Activated naive CD4-positive, alpha-beta T cell treated with anti-CD3 and anti-CD28 coated beads, Interleukin-2, amount 50 U/mL, for 72 hours (primary cell): ENCODE results near the gene BCAR1. TPM values are rescaled to one million over a fixed set of nuclear protein-coding genes. Genes with fewer than 3 reads are reported as not detected.

ENCODE experiments used
- ATAC-seq, 2 donors: fragments of 150-1000 bp; cut with Tn5 transposase; 2 replicates each; pipeline ENCODE4 v1.10.0; 2021; ENCODE audit warnings: mild to moderate bottlenecking in 2 of 2, moderate library complexity in 2 of 2
- DNase-seq, 2 donors: peaks; one replicate each; pipeline ENCODE4 v3.0.0; 2021 to 2022; ENCODE audit warnings: low spot score in 2 of 2
- H3K27ac Mint-ChIP-seq, 2 donors: one replicate each; pipeline ENCODE4 v1.8.0; 2022; ENCODE audit warnings: mild to moderate bottlenecking in 2 of 2, mixed read lengths in 2 of 2
- H3K36me3 Mint-ChIP-seq, 2 donors: one replicate each; pipeline ENCODE4 v1.8.0; 2022; ENCODE audit warnings: mixed read lengths in 2 of 2
- H3K9me3 Mint-ChIP-seq, 2 donors: one replicate each; pipeline ENCODE4 v1.8.0; 2022; ENCODE audit warnings: mixed read lengths in 2 of 2
- total RNA-seq, 2 donors: library from RNA; stranded (reverse); gene quantifications; one replicate each; pipeline ENCODE4 v1.2.3, GENCODE V29; 2022

The BCAR1 gene
- total RNA-seq, 2 donors from 2014 or later = 0.16 to 0.71 TPM

GRCh38 chr16:75262800-75263127 lies 11.3 kb upstream of the BCAR1 start:
- no peak for DNase-seq
- no peak for ATAC-seq
- peaks cover 0 to 12% of the 10 kb centered on the region in 2 donors for H3K36me3 Mint-ChIP-seq
- no peak overlapping the region for H3K27ac Mint-ChIP-seq
- no peaks in the 10 kb centered on the region for H3K9me3 Mint-ChIP-seq

GRCh38 chr16:75262104-75262799 lies 10.8 kb upstream of the BCAR1 start:
- no peak for DNase-seq
- Mint-ChIP-seq H3K9me3 (no peaks in the 10 kb centered on the region), H3K27ac (no peak overlapping the region), H3K36me3 (peaks cover 0 to 12% of the 10 kb centered on the region in 2 donors)
- ATAC-seq = no peak

DNA sequence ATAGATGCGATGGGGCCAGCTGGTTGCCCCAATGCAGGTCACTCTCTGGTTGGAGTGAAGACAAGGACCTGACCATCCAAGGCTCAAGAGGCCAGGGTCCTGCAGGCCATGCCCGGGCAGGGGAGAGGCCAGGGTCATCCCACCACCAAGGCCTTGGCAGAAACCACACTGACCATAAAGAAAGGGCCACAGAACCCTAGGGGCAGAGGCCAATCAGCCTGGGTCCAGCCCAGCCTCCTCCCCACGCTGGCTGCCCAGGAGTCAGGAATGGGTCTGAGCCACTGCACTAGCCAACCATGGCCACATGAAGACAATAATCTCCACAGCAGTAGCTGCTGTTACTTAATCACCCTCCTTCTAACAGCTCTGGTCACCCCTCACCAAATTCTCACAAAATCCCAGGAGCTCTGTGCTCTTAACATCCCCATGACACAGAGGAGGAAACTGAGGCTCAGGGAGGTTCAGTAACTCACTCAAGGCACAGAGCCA lies 10.2 kb upstream of the BCAR1 start:
- Mint-ChIP-seq H3K9me3 (no peaks in the 10 kb centered on the region), H3K36me3 (peaks cover 0 to 12% of the 10 kb centered on the region in 2 donors), H3K27ac (no peak overlapping the region)
- no peak for ATAC-seq
- no peak for DNase-seq

DNA sequence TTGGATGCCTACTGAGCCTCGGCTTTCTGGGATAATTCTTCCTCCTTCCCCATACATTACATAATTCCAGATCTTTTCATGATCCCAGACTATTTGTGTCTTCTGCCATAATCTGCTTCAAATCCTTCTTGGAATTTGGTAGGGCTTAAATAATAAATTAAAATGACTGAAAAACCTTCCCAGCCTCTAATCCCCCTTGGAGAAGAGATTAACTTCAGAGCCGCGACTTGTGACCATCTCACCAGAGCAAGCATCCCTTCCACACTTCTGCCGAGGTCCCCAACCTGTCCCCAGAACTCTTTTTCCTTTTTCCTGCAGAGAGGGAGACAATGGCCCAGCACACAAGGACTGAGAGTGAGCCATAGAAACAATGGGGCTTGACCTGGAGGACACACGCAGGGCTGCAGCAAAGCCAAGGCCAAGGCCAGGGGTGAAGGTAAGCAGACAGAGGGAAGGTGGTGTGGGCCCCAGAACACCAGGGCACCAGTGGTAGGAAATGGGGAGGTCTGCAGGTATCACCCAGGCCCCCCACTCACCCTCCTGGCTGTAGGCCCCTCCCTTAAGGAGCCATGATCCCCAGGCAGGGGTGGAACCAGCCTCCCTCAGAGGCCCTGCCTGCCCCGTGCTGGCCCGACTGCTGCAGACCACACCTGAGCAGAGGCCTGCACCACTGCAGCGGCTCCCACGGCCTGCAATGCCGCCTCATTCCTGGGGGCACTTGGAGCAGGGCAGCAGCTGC lies 9.6 kb upstream of the BCAR1 start:
- DNase-seq (no peak), ATAC-seq (no peak)
- Mint-ChIP-seq H3K9me3 (no peaks in the 10 kb centered on the region), H3K27ac (no peak overlapping the region), H3K36me3 (peaks cover 0 to 12% of the 10 kb centered on the region in 2 donors)

GRCh38 chr16:75258807-75259141 lies 7.3 kb upstream of the BCAR1 start:
- no peak for ATAC-seq
- no peak for DNase-seq
- no peak overlapping the region for H3K27ac Mint-ChIP-seq
- peaks cover 0 to under 1% of the 10 kb centered on the region in 2 donors for H3K36me3 Mint-ChIP-seq
- H3K9me3 Mint-ChIP-seq = no peaks in the 10 kb centered on the region

GRCh38 chr16:75257886-75258806 lies 6.7 kb upstream of the BCAR1 start:
- no peak overlapping the region for H3K27ac Mint-ChIP-seq
- H3K9me3 Mint-ChIP-seq = no peaks in the 10 kb centered on the region
- H3K36me3 Mint-ChIP-seq = no peaks in the 10 kb centered on the region
- ATAC-seq (no peak), DNase-seq (no peak)

- DNase-seq (no peak), ATAC-seq (no peak)
- H3K9me3 Mint-ChIP-seq = no peaks in the 10 kb centered on the region
- no peaks in the 10 kb centered on the region for H3K36me3 Mint-ChIP-seq
- H3K27ac Mint-ChIP-seq = no peak overlapping the region
Observed at GRCh38 chr16:75256696-75257343, 5.4 kb upstream of the BCAR1 start.

DNA sequence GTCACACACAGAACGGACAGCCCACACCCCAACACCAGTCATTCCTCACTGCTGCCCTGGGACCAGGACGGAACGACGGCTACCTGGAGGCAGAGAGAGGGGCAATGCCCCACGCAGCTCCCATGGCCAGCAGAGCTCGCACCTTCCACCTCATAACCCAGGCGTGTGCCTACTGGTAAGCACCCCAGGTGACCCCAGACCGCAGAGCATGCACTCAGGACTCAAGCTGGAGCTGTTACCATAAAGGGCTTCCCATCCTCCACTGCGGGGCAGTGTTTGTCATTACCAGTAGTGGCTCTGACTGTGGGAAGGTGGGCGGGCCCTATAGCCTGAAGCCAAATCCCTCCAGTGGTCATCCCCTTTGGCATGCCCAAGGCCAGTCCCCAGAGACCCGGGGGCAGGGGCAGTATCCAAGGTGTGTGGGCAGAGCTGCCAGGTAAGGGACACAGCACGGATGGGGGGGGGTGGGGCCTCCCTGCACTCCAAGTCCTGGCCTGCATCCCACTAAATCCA lies 4.7 kb upstream of the BCAR1 start:
- DNase-seq = no peak
- Mint-ChIP-seq H3K9me3 (no peaks in the 10 kb centered on the region), H3K36me3 (no peaks in the 10 kb centered on the region), H3K27ac (no peak overlapping the region)
- no peak for ATAC-seq

DNA sequence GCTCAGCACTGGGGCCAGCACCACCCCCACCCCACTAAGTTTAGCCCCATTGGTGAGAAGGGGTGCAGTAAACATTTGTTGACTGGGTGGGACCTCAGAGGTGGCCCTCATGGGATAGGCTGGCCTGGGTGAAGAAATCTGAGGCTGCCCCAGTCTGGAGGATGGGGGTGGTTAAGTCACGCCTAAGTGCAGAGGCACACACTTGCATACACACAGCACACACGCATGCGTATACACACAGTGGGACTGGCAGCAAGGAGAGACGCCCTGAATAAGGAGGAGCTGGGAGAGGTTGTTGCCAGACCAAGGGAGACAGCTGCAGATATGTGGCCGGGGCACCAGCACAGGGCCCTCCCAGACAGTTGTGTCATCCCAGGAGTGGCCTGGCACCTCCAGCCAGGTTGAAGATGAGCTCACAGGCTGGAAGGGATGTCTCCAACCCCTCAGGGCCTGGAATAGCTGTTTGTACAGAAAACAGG lies 3.0 kb upstream of the BCAR1 start:
- no peak for ATAC-seq
- no peak for DNase-seq
- no peaks in the 10 kb centered on the region for H3K9me3 Mint-ChIP-seq
- H3K27ac Mint-ChIP-seq = no peak overlapping the region
- no peaks in the 10 kb centered on the region for H3K36me3 Mint-ChIP-seq

DNA sequence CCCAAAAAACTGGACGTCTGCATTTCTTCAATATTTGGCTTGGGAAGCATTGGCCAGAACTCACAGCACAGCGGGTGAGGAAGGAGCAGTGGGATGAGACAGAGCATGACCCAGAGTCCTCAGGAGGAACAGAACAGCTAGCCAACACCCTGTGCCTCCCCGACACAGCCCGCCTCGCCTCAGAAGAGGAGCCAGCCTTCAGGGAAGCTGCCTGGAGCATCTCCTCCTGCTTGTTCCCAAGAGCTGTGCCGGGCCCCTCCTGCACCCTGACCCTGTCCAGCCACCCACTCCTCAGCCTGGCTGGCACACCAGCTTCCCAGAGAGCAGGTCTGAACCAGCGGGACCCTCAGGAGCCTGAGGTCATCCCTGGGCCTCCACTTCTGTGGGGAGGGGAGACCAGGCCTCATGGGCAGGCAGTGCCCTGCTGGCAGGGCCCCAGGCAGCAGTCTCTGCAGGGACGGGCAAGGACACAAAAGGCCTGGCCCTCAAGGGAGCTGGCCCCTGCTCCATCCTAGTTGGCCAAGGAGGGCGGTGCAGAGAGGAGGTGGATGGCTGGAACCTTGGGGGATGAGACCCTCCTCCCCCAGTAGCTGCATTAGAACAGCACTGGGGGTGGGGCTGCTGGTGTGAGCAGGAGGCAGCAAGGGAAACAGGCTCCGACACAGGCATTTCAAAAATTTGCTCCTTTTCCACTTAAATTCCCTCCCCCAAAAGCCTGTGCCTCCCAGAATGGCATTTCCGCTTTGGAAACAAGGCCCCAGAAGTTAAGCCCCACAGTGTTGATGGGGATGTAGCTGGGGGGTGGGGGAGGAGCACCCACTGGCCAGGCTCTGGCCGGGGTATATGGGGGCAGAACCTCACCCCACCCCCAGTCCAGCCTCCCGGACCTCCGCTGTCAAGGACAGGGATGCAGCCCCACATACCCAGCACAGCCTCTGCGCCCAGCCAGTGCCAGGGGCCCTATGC lies 1.8 kb upstream of the BCAR1 start:
- no peak for DNase-seq
- Mint-ChIP-seq H3K9me3 (no peaks in the 10 kb centered on the region), H3K27ac (no peak overlapping the region), H3K36me3 (no peaks in the 10 kb centered on the region)
- ATAC-seq = no peak

- Mint-ChIP-seq H3K36me3 (no peaks in the 10 kb centered on the region), H3K9me3 (no peaks in the 10 kb centered on the region), H3K27ac (no peak overlapping the region)
- ATAC-seq (peak in 1 of 2 donors; percentile 3), DNase-seq (no peak)
Observed at GRCh38 chr16:75252049-75252864, 833 bp upstream of the BCAR1 start.

GRCh38 chr16:75250809-75251279 lies 580 bp downstream of the BCAR1 start:
- Mint-ChIP-seq H3K27ac (no peak overlapping the region), H3K36me3 (no peaks in the 10 kb centered on the region), H3K9me3 (no peaks in the 10 kb centered on the region)
- DNase-seq = no peak
- ATAC-seq = peak; percentile 21 to 40

DNA sequence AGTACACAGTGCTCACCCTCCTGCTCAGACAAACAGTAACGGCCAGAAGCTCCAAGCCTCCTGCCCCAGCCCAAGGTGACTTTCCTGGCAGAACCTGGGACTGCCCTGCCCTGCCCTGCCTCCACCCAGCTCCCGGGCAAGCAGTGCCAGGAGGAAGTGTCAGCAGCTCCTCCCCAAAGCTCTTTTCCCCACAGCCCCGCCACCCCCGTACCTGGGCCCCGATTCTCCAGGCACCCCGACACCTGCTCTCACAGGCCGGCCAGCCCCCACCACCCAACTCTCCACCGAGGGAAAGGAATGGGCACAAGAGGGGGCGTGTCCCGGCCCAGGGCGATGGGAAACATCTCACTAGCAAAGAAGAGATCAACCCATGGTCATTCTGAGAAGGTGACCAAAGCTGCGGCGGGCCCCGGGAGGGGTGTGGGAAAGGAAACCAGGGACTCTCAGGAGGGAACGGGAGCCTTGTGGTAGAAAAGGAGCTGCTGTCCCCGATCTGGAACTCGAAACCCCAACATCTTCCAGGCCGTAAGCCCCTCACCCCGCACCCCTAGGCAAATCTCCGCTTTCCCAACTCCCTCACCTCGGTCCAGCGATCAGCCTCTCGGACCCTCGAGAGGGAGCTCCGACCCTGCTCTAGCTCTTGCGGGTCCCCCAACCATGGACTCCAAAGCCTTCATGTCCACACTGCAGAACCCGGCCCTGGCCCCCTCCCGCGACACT lies 1.2 kb downstream of the BCAR1 start:
- ATAC-seq (no peak), DNase-seq (no peak)
- H3K9me3 Mint-ChIP-seq = no peaks in the 10 kb centered on the region
- no peak overlapping the region for H3K27ac Mint-ChIP-seq
- H3K36me3 Mint-ChIP-seq = no peaks in the 10 kb centered on the region

DNA sequence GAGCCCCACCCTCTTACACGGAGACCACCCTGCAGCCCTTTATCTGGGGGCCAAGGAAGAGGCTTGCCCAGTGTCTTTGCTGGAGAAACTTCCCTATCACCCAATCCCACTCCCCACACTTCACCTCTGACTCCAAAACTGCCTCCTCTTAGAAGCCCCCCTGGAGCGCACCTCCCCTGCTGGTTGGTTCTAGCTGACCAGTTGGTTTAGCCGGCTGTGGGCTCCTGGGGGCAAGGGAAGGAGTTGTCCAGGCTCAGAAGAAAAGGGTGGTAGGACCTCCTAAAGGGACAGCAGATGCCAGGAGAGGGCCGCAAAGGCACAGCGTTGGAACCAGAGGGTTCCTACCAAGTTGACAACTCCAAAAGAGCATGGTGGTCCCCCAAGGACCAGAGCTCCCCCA lies 2.0 kb downstream of the BCAR1 start:
- Mint-ChIP-seq H3K27ac (no peak overlapping the region), H3K36me3 (no peaks in the 10 kb centered on the region), H3K9me3 (no peaks in the 10 kb centered on the region)
- DNase-seq = no peak
- ATAC-seq = no peak
